ENCODE data around the gene FGF12. TPM values are rescaled to one million over a fixed set of nuclear protein-coding genes. Genes with fewer than 3 reads are reported as not detected.
"Not testable (repeated sequence)": the region's sequence is repeated elsewhere in the genome, so short reads cannot be mapped to it uniquely, and the experiment has no call there.

Gene FGF12
- total RNA-seq, 2 donors from 2014 or later = 1.5 TPM; not detected in 1

DNA sequence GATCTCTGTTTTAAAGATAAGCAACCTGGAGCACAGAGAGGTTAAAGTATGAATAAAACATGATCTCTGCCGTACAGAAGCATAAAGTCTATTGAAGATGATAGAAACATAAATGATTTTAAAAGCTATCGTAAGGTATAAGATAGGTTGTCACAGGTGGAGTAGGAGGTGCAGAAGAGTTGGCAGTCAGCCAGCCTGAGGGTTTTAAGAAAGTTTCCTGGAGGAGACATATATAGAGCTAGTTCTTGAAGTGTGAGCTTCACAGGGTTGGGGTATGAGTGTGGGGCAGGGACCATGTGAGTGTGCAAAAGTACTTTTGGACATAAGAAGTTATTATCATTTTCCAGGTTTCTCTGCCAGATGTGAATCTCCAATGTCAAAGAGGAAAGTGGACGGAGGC lies 3.9 kb upstream of the FGF12 start:
- Histone ChIP-seq H3K27ac (no peak overlapping the region), H3K4me3 (no peak overlapping the region), H3K36me3 (no peaks in the 10 kb centered on the region), H3K27me3 (replicated peaks; ENCODE audit: insufficient read depth) (no peaks in the 10 kb centered on the region), H3K9me3 (no peaks in the 10 kb centered on the region), H3K4me1 (ENCODE audit: control insufficient read depth in 1 of 2, low read depth in 2 of 2) (no peaks in the 10 kb centered on the region)
- no peak for DNase-seq (ENCODE audit: low spot score)
- TF ChIP-seq, protein P1, sequence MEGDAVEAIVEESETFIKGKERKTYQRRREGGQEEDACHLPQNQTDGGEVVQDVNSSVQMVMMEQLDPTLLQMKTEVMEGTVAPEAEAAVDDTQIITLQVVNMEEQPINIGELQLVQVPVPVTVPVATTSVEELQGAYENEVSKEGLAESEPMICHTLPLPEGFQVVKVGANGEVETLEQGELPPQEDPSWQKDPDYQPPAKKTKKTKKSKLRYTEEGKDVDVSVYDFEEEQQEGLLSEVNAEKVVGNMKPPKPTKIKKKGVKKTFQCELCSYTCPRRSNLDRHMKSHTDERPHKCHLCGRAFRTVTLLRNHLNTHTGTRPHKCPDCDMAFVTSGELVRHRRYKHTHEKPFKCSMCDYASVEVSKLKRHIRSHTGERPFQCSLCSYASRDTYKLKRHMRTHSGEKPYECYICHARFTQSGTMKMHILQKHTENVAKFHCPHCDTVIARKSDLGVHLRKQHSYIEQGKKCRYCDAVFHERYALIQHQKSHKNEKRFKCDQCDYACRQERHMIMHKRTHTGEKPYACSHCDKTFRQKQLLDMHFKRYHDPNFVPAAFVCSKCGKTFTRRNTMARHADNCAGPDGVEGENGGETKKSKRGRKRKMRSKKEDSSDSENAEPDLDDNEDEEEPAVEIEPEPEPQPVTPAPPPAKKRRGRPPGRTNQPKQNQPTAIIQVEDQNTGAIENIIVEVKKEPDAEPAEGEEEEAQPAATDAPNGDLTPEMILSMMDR (IDR thresholded peaks at IDR 0.05) = no peak
- ATAC-seq (ENCODE audit: insufficient number of reproducible peaks, low FRiP score, low read depth) = no peak

DNA sequence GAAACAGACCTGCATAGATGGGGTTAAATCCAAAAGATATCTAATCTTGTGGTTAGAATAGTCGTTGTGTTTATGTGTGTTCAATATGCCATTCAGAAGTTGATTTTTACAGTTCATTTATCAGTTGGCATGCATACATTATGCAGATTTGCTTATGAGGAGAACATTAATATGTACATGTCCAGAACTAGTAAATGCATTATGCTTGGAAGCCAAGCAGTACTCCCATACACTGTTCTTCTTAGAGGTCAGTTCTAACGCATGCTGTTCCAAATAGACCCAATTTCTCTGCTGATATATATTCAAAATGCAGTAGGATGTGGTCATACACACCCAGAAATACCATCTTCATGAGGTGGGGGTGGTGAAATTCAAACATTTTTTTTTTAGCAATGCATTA lies 956 bp downstream of the FGF12 start:
- Histone ChIP-seq H3K4me3 (no peak overlapping the region), H3K36me3 (no peaks in the 10 kb centered on the region), H3K4me1 (ENCODE audit: control insufficient read depth in 1 of 2, low read depth in 2 of 2) (no peaks in the 10 kb centered on the region), H3K27ac (no peak overlapping the region), H3K27me3 (replicated peaks; ENCODE audit: insufficient read depth) (no peaks in the 10 kb centered on the region), H3K9me3 (no peaks in the 10 kb centered on the region)
- TF ChIP-seq, protein P1 (IDR thresholded peaks at IDR 0.05) = no peak
- ATAC-seq (ENCODE audit: insufficient number of reproducible peaks, low FRiP score, low read depth) = no peak
- no peak for DNase-seq (ENCODE audit: low spot score)

DNA sequence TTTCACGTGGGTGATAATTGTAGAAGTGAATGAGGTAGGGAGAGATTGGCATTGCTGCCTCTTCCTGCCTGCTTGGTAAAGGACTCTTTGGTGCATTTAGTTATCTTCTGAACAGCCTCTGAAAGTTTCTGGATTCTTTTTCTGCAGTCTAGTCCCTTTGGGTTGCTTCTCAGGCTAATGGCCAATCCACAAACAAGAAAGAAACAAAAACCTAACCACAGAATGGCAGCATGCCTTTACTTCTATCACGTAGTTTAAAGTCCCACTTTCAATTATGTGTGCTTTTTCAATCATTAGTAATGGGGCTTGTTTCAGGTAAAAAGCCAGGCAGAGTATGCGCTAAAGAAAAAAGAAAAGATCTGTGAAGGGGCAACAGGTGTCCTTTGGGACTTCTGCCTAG lies 7.4 kb downstream of the FGF12 start:
- H3K4me1 ChIP-seq (ENCODE audit: control insufficient read depth in 1 of 2, low read depth in 2 of 2) = no peaks in the 10 kb centered on the region
- no peaks in the 10 kb centered on the region for H3K9me3 ChIP-seq
- H3K36me3 ChIP-seq = no peaks in the 10 kb centered on the region
- H3K27ac ChIP-seq = no peak overlapping the region
- H3K4me3 ChIP-seq = no peak overlapping the region
- ATAC-seq (ENCODE audit: insufficient number of reproducible peaks, low FRiP score, low read depth) (no peak), DNase-seq (ENCODE audit: low spot score) (no peak)
- TF ChIP-seq, protein P1 (IDR thresholded peaks at IDR 0.05) = no peak
- H3K27me3 ChIP-seq (replicated peaks; ENCODE audit: insufficient read depth) = no peaks in the 10 kb centered on the region

DNA sequence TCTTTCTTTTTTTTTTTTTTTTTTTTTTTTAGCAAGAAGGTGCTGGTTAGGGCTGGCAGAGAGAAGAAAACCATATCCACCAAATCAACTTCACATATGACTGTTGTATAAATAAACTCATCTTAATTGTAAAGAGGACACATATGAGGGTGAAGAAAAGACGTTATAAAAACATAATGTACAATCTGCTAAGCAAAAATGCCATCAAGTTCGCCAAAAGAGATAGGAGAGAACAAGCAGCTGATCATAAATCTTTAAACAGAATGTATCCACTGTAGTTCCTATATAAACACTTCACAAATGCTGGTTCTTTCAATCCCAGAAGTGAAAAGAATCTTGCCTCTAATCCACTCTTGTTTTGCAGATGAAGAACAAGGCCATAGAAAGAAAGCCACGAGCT lies 9.2 kb downstream of the FGF12 start:
- DNase-seq (ENCODE audit: low spot score) (no peak), ATAC-seq (ENCODE audit: insufficient number of reproducible peaks, low FRiP score, low read depth) (no peak)
- Histone ChIP-seq H3K4me1 (ENCODE audit: control insufficient read depth in 1 of 2, low read depth in 2 of 2) (no peaks in the 10 kb centered on the region), H3K27ac (no peak overlapping the region), H3K27me3 (replicated peaks; ENCODE audit: insufficient read depth) (no peaks in the 10 kb centered on the region), H3K9me3 (no peaks in the 10 kb centered on the region), H3K4me3 (no peak overlapping the region), H3K36me3 (no peaks in the 10 kb centered on the region)
- TF ChIP-seq, protein P1 (IDR thresholded peaks at IDR 0.05) = no peak

DNA sequence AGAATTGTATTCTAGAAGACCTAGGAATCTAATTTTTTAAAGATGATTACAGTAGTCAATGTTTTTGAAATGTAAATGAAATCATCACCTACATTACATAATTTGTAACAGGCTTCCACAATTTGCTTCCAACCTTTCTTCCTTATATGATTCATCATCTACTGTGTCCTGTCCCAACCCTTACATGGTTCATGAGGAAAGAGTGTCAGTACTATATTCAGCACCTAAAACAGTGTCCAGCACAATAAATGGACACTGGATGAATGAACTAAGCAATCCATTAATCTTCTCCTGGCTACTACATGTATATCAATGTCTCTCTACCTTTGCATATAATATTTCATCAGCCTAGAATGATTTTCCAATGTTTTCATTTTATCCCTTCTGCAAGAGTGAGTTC lies 12.2 kb downstream of the FGF12 start:
- no peak overlapping the region for H3K27ac ChIP-seq
- DNase-seq (ENCODE audit: low spot score) (no peak), ATAC-seq (ENCODE audit: insufficient number of reproducible peaks, low FRiP score, low read depth) (no peak)
- no peak overlapping the region for H3K4me3 ChIP-seq
- no peaks in the 10 kb centered on the region for H3K9me3 ChIP-seq
- H3K27me3 ChIP-seq (replicated peaks; ENCODE audit: insufficient read depth) = no peaks in the 10 kb centered on the region
- TF ChIP-seq, protein P1 (IDR thresholded peaks at IDR 0.05) = no peak
- H3K4me1 ChIP-seq (ENCODE audit: control insufficient read depth in 1 of 2, low read depth in 2 of 2) = no peaks in the 10 kb centered on the region
- H3K36me3 ChIP-seq = no peaks in the 10 kb centered on the region

DNA sequence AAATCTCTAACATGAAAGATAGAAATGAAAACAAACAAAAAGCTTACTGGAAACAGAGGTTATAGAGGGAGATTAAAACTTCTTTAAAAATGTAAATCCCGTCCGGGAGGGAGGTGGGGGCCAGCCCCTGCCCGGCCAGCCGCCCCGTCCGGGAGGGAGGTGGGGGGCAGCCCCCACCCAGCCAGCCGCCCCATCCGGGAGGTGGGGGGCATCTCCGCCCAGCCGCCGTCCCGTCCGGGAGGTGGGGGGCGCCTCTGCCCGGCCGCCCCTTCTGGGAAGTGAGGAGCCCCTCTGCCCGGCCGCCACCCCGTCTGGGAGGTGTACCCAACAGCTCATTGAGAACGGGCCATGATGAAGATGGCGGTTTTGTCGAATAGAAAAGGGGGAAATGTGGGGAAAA lies 16.2 kb downstream of the FGF12 start:
- not testable (repeated sequence) for H3K9me3 ChIP-seq; H3K36me3 ChIP-seq; H3K4me3 ChIP-seq; ATAC-seq (ENCODE audit: insufficient number of reproducible peaks, low FRiP score, low read depth); H3K27me3 ChIP-seq (replicated peaks; ENCODE audit: insufficient read depth); DNase-seq (ENCODE audit: low spot score); H3K27ac ChIP-seq; H3K4me1 ChIP-seq (ENCODE audit: control insufficient read depth in 1 of 2, low read depth in 2 of 2)

Data from thoracic aorta (tissue), 2 donors.